Naive B cell (primary cell): ENCODE results near the gene RSPRY1. TPM values are rescaled to one million over a fixed set of nuclear protein-coding genes. Genes with fewer than 3 reads are reported as not detected.
"Not testable (repeated sequence)": the region's sequence is repeated elsewhere in the genome, so short reads cannot be mapped to it uniquely, and the experiment has no call there.

Experiments used
- ATAC-seq, 2 donors: fragments of 150-1000 bp; cut with Tn5 transposase; 2 replicates each; pipeline ENCODE4 v1.10.0; 2021; ENCODE audit warnings: low read depth in 2 of 2, mild to moderate bottlenecking in 2 of 2, moderate library complexity in 2 of 2
- DNase-seq: peaks from one replicate; pipeline ENCODE4 v3.0.0; 2022
- H3K27ac Mint-ChIP-seq, 6 donors: one replicate each; pipeline ENCODE4 v1.8.0; 2020 to 2022; ENCODE audit warnings: mild to moderate bottlenecking in 6 of 6, mixed read lengths in 6 of 6, moderate library complexity in 5 of 6, inconsistent platforms in 2 of 6
- H3K27me3 Mint-ChIP-seq, 3 donors: one replicate each; pipeline ENCODE4 v1.8.0; 2021 to 2022; ENCODE audit warnings: mixed read lengths in 3 of 3, mild to moderate bottlenecking in 1 of 3
- H3K36me3 Mint-ChIP-seq, 2 donors: one replicate each; pipeline ENCODE4 v1.8.0; 2020 to 2022; ENCODE audit warnings: mixed read lengths in 2 of 2, inconsistent platforms in 1 of 2, mild to moderate bottlenecking in 1 of 2
- H3K4me1 Mint-ChIP-seq, 3 donors: one replicate each; pipeline ENCODE4 v1.8.0; 2020 to 2022; ENCODE audit warnings: mixed read lengths in 3 of 3, inconsistent platforms in 1 of 3, mild to moderate bottlenecking in 1 of 3, moderate library complexity in 1 of 3
- H3K4me3 Mint-ChIP-seq, 8 donors: one replicate each; pipeline ENCODE4 v1.8.0; 2020 to 2022; ENCODE audit warnings: mild to moderate bottlenecking in 8 of 8, mixed read lengths in 8 of 8, moderate library complexity in 8 of 8, inconsistent platforms in 2 of 8
- H3K9me3 Mint-ChIP-seq, 7 donors: one replicate each; pipeline ENCODE4 v1.8.0; 2020 to 2022; ENCODE audit warnings: mixed read lengths in 7 of 7, mild to moderate bottlenecking in 5 of 7, inconsistent platforms in 2 of 7, moderate library complexity in 1 of 7
- polyA plus RNA-seq, 6 donors: library from polyadenylated mRNA; unstranded; fragments of 300-500 nt; fragmentation: Illumina TruSeq; gene quantifications; one replicate each; pipeline ENCODE4 v1.2.3, GENCODE V29; 2021; ENCODE audit warnings: low read depth in 6 of 6

Gene RSPRY1
- polyA plus RNA-seq, 6 donors from 2014 or later, result 26.7 to 42.7 (median 33.5) TPM

- peaks cover 0 to 7% (median 7%) of the 10 kb centered on the region in 3 donors for H3K27me3 Mint-ChIP-seq
- H3K4me3 Mint-ChIP-seq, result no peak overlapping the region
- ATAC-seq (no peak), DNase-seq (no peak)
- no peak overlapping the region for H3K27ac Mint-ChIP-seq
- no peaks in the 10 kb centered on the region for H3K9me3 Mint-ChIP-seq
- no peaks in the 10 kb centered on the region for H3K36me3 Mint-ChIP-seq
- no peaks in the 10 kb centered on the region for H3K4me1 Mint-ChIP-seq
Measured at GRCh38 chr16:57271867-57272495, 85.9 kb downstream of the RSPRY1 start.

- peaks cover 7 to 16% (median 11%) of the 10 kb centered on the region in 3 donors for H3K27me3 Mint-ChIP-seq
- DNase-seq (no peak), ATAC-seq (no peak)
- no peaks in the 10 kb centered on the region for H3K36me3 Mint-ChIP-seq
- no peaks in the 10 kb centered on the region for H3K9me3 Mint-ChIP-seq
- H3K27ac Mint-ChIP-seq, result no peak overlapping the region
- no peak overlapping the region for H3K4me3 Mint-ChIP-seq
- H3K4me1 Mint-ChIP-seq, result peaks cover 0 to 6% (median 5%) of the 10 kb centered on the region in 3 donors
Measured at GRCh38 chr16:57273359-57273758, 87.2 kb downstream of the RSPRY1 start.

GRCh38 chr16:57273826-57274225 is 87.7 kb downstream of the RSPRY1 start:
- Mint-ChIP-seq H3K27me3 (peaks cover 7 to 21% (median 11%) of the 10 kb centered on the region in 3 donors), H3K27ac (no peak overlapping the region), H3K9me3 (no peaks in the 10 kb centered on the region), H3K36me3 (no peaks in the 10 kb centered on the region), H3K4me1 (peaks cover 0 to 6% (median 5%) of the 10 kb centered on the region in 3 donors), H3K4me3 (no peak overlapping the region)
- ATAC-seq (no peak), DNase-seq (no peak)

GRCh38 chr16:57275946-57276345 is 89.8 kb downstream of the RSPRY1 start:
- H3K4me3 Mint-ChIP-seq, H3K4me1 Mint-ChIP-seq: not testable (repeated sequence)
- H3K27me3 Mint-ChIP-seq, result peaks cover 7 to 41% (median 13%) of the 10 kb centered on the region in 3 donors

DNA sequence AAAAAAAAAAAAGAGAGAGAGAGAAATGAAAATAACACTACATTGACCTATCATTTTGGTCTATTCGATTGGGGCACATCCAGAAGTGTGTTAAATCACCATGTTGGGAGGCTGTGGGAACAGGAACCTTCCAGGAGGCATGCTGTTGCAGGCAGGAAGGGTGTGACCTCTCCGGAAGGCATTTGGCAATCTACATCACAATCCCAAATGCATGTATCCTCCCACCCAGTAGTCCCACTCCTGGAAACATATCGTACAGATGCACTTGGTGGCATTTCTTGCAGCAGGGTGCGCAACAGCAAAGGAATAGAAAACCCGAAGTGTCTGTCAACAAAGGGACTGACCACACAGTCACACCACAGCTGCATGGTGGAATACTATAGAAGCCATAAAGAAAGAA is 90.5 kb downstream of the RSPRY1 start:
- H3K4me1 Mint-ChIP-seq, result peaks cover 0 to 6% (median 5%) of the 10 kb centered on the region in 3 donors
- peak overlapping the region in 1 of 8 donors; percentile 25 for H3K4me3 Mint-ChIP-seq
- peaks cover 8 to 46% (median 16%) of the 10 kb centered on the region in 3 donors for H3K27me3 Mint-ChIP-seq
- ATAC-seq, result no peak
- H3K36me3 Mint-ChIP-seq, result no peaks in the 10 kb centered on the region
- DNase-seq, result no peak
- no peak overlapping the region for H3K27ac Mint-ChIP-seq
- H3K9me3 Mint-ChIP-seq, result no peaks in the 10 kb centered on the region

More at GRCh38 chr16:57275946-57276345, 89.8 kb downstream of the RSPRY1 start:
- DNase-seq, H3K36me3 Mint-ChIP-seq, H3K9me3 Mint-ChIP-seq, ATAC-seq, H3K27ac Mint-ChIP-seq: not testable (repeated sequence)

DNA sequence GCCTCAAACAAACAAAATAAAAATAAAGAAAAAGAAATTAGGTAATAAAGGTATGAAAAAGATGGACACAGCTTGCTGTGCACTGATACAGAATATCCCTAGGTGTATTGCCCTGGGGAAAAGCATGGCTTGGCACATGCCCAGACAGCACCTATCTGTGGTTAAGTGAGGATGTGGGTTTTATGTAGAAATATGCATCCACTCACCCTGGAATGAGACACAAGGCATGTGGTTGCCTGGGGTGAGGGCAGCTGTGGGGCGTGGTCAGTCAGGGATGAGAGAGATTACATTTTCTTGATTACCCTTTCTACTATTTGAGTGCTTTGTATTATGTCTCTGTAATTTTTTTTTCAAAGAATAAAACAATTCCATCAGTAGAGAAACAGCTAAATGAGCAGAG is 91.5 kb downstream of the RSPRY1 start:
- Mint-ChIP-seq H3K4me1 (peaks cover 0 to 6% (median 5%) of the 10 kb centered on the region in 3 donors), H3K27ac (peak overlapping the region in 1 of 6 donors; percentile 77), H3K36me3 (no peaks in the 10 kb centered on the region), H3K4me3 (no peak overlapping the region), H3K9me3 (no peaks in the 10 kb centered on the region), H3K27me3 (peaks cover 16 to 56% (median 18%) of the 10 kb centered on the region in 3 donors)
- peak; percentile 55 for ATAC-seq
- DNase-seq, result no peak

- H3K36me3 Mint-ChIP-seq, result no peaks in the 10 kb centered on the region
- H3K4me3 Mint-ChIP-seq, result no peak overlapping the region
- H3K27ac Mint-ChIP-seq, result no peak overlapping the region
- DNase-seq, result no peak
- no peaks in the 10 kb centered on the region for H3K9me3 Mint-ChIP-seq
- H3K27me3 Mint-ChIP-seq, result peaks cover 16 to 65% (median 27%) of the 10 kb centered on the region in 3 donors
- peaks cover 0 to 11% (median 8%) of the 10 kb centered on the region in 3 donors for H3K4me1 Mint-ChIP-seq
- ATAC-seq, result no peak
Measured at GRCh38 chr16:57278494-57278893, 92.4 kb downstream of the RSPRY1 start.

DNA sequence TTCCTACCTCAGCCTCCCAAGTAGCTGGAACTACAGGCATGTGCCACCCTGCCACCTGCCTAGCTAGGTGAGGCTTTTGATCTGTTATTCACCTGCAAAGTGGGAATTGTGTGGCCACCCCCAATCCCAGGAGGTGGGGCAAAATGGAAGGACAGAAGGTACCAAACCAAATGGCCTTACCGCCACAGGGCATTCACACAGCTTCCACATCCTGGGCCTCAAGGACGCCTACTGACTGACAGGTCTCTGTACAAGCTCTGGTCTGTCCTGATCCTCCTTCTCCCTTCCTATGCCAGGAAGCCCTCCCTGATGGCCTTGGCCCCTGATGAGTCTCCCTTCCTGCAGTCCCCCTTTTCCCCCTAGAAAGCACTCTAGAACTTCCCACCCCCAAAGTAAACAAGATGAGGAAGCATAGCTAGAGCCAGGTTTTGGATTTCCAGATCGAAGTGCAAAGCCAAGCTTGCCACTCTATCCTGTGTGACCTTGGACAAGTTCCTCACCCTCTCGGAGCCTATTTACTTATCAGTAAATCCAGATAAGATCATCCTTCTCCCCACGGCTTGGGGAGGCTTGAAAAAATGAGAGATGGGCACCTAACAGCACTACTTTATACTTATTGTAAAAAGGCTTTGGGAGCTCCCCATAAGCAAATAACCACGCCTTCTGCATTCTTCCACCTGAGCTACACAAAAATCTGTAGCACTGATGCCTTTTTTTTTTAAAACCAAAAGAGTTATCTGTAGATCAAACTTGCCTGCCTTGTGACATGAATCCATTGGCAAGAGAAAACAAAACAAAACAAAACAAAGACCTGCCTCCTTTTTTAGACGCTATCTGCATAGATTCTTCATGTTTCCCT is 93.9 kb downstream of the RSPRY1 start:
- H3K4me1 Mint-ChIP-seq, result peaks cover 5 to 19% (median 16%) of the 10 kb centered on the region in 3 donors
- no peak for DNase-seq
- H3K9me3 Mint-ChIP-seq, result no peaks in the 10 kb centered on the region
- peak overlapping the region in 1 of 8 donors; percentile 22 for H3K4me3 Mint-ChIP-seq
- H3K36me3 Mint-ChIP-seq, result no peaks in the 10 kb centered on the region
- H3K27ac Mint-ChIP-seq, result peak overlapping the region in 1 of 6 donors; percentile 28
- no peak for ATAC-seq
- H3K27me3 Mint-ChIP-seq, result peaks cover 24 to 77% (median 34%) of the 10 kb centered on the region in 3 donors

DNA sequence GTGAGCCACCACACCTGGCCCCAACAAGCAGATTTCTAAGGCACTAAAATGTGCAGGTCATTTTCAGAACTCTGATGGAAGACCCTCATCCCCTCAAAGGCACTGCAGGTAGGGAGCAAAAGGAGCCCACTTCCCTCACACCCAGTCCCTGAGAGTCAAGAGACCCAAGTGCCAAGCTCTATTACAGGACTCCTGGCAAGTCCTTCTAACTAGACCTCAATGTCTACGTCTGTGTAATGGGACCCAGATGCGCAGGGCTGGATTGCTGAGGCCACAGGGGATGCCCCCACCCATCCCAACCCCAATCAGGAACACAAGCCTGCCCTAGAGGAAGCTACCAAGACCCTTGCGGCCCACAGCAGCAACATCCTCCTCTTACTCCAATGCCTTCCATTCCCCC is 95.7 kb downstream of the RSPRY1 start:
- ATAC-seq, result no peak
- no peak for DNase-seq
- peaks cover 28 to 76% (median 35%) of the 10 kb centered on the region in 3 donors for H3K27me3 Mint-ChIP-seq
- no peak overlapping the region for H3K4me3 Mint-ChIP-seq
- H3K27ac Mint-ChIP-seq, result peak overlapping the region in 1 of 6 donors; percentile 22
- peaks cover 5 to 22% (median 19%) of the 10 kb centered on the region in 3 donors for H3K4me1 Mint-ChIP-seq
- no peaks in the 10 kb centered on the region for H3K9me3 Mint-ChIP-seq
- H3K36me3 Mint-ChIP-seq, result no peaks in the 10 kb centered on the region

DNA sequence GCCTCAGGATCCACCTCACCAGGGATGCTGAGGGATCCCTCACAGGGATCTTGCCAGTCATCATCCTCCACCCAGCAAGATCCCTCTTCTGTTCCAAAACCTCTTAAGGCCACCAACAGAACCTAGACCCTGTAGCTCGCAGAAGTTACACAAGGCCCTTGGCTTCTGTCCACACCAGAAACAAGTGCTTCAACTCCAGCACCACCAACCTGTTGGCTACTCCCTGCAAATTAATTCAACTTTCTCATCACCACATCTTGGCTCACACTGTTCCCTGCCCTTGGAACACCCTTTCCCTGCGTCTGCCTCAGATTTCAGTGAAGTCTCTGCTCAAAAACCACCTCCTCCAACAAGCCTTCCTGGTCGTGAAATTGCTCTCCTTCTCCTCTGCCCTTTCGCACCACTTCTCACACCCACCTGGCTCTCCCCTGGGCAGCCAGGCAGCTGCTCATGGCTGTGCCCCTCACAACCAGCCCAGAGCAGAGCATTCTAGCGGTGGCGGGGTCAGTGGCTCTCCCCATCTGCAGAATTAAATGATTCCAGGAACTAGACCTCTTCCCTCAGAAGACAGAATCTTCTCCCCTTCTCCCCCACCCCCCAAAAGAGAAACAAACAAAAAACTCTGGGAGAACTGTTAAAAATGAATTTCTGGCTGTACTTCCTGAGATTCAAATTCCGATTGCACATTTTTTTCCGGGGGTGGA is 96.5 kb downstream of the RSPRY1 start:
- Mint-ChIP-seq H3K4me3 (peak overlapping the region in 4 of 8 donors; percentile 34 to 80 (median 64)), H3K36me3 (no peaks in the 10 kb centered on the region), H3K27ac (no peak overlapping the region), H3K9me3 (no peaks in the 10 kb centered on the region), H3K27me3 (peaks cover 32 to 82% (median 40%) of the 10 kb centered on the region in 3 donors), H3K4me1 (peaks cover 5 to 18% (median 17%) of the 10 kb centered on the region in 3 donors)
- ATAC-seq, result no peak
- no peak for DNase-seq

DNA sequence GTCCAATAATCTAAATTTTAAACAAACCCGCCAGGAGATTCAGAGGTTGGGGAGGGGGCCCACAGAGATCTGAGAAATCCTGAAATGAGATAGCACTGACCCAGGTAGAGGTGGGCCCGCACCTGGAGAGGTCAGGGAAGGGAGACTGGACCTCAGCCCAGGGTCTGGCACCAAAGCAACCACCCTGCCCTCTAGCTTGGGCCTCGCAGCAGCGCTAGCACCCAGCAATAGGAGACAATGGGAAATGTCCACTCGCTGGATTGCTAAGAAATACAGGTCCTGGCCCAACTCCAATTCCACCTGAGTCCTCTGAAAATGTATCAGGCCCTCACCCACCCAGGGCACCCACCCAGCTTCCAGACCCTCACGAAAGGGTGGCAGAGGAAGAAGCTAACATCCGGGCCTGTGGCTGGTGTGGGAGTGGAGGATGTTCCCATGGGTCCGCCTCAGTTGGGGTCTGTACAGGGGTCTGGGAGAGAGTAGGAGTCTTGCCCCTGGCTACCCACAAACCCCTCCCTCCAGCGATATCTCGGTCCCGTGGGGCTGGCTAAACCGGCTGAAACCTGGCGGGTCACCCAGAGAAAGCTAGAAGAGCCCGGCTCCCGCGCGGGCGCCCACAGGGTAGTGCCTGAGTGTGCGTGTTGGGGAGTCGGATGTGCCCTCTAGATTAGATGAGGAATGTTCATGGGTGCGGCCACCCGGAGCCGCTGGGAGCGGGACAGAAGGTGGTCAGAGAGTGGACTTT is 97.3 kb downstream of the RSPRY1 start:
- no peak for ATAC-seq
- no peak for DNase-seq
- Mint-ChIP-seq H3K9me3 (no peaks in the 10 kb centered on the region), H3K4me3 (peak overlapping the region; percentile 52 to 86 (median 80)), H3K27me3 (peaks cover 30 to 74% (median 35%) of the 10 kb centered on the region in 3 donors), H3K36me3 (no peaks in the 10 kb centered on the region), H3K27ac (peak overlapping the region in 1 of 6 donors; percentile 22), H3K4me1 (peaks cover 5 to 16% (median 13%) of the 10 kb centered on the region in 3 donors)

GRCh38 chr16:57283959-57284208 is 97.8 kb downstream of the RSPRY1 start:
- Mint-ChIP-seq H3K9me3 (no peaks in the 10 kb centered on the region), H3K27me3 (peaks cover 30 to 69% (median 35%) of the 10 kb centered on the region in 3 donors), H3K4me3 (peak overlapping the region; percentile 52 to 86 (median 80)), H3K36me3 (no peaks in the 10 kb centered on the region), H3K4me1 (peaks cover 5 to 16% (median 13%) of the 10 kb centered on the region in 3 donors), H3K27ac (no peak overlapping the region)
- ATAC-seq, result no peak
- DNase-seq, result no peak
